ENCODE data around the gene PARG.
"Not testable (repeated sequence)": the region's sequence is repeated elsewhere in the genome, so short reads cannot be mapped to it uniquely, and the experiment has no call there.

The PARG gene

DNA sequence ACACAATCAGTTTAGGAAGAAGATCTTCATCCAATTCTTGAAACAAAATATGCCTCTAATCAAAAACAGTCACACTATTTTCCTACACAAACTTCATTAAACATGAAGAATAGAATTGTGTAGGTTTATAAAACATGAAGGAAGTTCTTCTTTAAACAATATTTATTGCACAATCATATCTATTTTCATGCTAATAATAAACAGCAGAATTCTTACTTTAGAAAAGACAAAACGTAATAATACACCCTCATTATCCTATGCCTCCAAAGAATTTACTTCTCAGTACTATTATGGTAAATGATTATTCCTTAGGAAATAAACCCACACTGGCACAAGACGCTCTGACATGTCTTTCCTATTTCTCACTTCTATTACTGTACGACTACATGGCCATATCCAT is 41.4 kb downstream of the PARG start:
- DNase-seq, result not testable (repeated sequence)

DNA sequence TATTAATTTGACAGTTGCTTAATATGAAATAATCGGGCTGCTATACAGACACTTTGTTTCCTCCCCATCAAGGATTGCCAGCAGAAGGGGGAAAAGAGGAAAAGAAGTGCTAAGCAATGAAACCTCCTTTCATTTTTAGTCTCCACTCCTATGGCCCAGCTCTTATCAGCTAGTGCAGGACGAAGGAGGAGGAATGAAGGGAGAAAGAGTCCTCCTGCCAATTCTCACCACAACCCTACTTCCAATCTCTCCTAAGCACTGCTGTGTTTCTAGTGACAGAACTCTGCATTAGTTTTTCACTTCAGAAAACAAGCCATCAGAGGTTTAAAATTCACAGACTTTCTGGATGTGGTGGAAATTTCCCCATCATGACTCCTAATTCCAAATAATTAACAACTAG is 41.8 kb downstream of the PARG start:
- DNase-seq, result not testable (repeated sequence)

DNA sequence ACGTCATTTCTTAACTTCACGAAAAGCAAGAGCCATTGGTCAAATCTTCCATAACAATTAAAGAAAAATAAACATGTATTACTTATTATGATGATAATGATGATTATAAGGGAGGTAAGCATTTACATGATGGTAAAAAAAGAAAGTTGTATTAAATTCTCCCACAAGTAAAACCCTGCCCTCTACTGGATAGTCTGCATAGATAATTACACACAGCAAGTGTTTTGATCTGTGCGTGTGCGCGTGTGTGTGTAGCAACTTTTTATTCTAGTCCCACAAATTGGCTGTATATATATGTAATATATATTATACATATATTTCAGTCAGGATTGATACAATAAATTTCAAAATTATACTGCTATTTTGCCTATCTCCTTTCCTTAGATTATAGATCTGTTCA is 51.8 kb downstream of the PARG start:
- not testable (repeated sequence) for DNase-seq

DNA sequence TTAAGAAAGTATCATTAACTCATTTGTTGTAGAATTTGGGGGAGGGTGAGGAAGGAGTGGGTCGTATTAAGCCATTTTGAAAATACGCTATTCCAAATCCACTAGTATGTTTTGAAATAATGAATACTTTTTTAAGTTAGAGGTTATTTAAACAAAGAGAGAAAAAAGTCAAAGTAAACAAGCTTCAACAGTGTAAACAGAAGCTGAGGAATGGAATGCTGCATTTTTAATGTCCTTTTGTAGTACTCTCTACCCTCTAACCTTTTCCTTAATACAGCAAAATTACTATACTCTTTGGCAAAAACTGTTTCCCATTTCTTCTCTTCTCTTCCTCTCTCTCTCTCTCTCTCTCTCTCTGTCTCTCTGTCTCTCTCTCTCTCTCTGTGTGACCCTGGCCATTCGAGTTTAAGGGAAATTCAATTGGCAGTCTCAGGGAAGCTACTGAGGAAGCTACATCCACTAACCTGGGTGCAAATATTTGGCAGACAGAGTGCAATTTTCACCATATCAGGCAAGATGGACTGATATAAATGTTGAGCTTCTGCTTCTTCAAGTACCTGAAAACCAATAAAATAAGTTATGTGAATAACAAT is 57.0 kb downstream of the PARG start:
- not testable (repeated sequence) for DNase-seq

DNA sequence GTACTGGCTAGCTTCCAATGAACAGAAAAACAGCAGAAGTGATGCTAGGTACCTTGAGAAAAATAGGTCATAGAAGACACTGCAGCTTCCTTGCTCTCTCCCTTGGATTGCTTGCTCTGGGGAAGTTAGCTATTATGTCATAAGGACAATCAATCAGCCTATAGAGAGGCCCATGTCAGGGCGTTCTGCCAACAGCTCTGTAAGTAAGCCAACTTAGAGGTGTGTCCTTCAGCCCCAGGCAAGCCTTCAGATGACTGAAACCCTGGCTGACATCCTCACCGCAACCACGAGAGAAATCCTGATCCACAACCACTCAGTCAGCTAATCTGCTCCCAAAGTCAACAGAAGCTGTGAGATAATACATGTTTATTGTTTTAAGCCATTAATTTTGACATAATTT is 58.0 kb downstream of the PARG start:
- not testable (repeated sequence) for DNase-seq

DNA sequence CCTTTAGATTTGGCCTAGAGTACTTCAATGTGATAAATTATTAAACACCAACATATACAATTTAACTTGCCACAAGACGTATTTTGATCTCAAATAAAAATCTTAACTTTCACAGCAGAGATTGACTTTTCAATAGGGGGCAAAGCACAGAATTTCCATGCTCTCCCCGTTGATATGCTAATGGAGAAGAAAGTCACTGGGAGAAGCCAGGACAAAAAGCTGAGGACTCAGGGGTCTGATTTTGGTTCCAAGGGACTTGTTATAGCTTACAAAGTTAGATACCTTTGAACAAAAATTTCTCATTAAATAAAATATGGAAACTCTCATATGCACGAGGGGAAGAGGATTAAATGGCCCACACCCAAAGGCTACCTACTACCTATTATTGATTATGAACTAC is 59.5 kb downstream of the PARG start:
- DNase-seq, result not testable (repeated sequence)

DNA sequence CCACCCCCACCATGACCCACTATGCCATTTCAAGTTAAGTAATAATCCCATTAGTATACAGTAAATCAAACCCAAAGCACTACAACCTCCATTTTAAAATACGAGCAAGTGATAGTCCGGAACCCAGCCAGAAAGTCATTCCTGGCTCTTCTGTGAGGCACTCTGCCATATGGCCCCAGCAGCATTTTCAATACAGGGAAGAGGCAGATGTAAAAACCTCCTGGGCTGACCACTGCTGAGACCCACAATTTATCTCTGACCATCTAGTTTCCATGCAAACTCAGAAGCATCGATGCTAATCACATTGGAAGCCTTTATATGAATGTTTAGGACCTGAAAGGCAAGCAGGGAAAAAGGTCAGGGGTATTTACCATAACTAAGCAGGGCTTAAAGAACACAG is 69.1 kb downstream of the PARG start:
- not testable (repeated sequence) for DNase-seq

DNA sequence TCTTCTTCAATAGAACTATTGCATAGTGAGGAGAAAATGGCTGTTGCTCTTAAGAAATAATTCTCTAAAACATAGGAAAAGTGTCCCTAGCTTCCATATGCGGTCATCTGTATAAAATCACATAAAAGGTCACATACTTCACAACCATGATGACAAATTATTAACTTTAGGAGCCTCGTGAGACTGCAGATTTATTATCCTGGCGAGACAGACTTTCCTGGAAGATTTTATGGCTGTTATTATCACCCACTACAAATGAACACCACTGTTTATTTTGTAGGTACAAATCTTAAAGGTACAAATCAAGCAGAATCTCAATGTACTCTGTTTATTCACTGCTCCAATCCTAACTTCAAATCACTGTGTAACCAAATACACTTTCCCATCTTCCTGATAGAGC is 70.4 kb downstream of the PARG start:
- not testable (repeated sequence) for DNase-seq

DNA sequence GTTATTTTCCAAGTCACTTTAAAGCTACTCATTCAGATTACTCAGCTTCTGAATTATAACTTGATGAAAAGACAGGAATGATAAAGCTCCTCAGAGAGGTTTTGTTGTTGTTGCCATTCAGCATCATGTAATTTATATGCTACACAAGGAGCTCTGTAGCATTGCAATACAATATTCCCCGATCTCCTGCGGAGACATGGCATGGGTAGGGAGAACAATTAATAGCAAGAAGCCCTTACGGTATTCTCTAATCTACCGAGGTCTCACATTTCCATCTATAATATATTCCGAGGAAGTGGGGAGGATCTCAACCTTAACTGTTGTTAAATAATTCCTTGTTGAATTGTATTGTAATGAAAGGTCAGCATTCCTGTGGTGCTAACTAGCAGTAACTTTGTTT is 81.9 kb downstream of the PARG start:
- DNase-seq, result not testable (repeated sequence)

DNA sequence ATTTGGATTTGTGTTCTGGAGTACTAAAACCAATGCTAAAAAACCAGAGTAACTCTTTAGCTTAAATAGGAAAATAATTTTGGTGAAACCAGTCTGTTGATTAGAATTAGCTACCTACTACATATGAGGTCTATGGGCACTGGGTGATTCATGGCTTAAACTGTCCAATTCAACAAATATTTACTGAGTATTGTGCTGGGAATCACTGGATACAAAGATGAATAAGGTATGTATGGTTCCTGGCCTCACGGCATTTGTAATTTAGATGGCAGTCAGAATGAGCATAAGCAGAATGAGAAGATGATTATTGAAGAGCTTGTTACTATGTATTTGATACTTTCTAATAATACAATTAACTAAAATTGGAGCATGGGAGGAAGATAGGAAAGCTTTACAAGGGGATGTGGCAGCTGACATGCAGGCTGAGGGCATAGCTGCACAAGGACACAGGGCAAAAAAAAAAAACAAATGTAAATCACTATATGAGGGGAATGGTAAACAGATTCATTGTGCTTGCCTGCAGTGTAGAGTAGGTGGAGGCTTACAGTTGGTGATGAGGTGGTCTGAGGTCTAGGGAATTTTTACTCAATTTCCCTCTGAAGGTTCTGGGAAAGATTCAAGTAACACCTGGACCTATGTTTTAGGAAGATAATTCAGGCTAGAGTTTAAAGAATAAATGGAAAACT is 83.0 kb downstream of the PARG start:
- not testable (repeated sequence) for DNase-seq

DNA sequence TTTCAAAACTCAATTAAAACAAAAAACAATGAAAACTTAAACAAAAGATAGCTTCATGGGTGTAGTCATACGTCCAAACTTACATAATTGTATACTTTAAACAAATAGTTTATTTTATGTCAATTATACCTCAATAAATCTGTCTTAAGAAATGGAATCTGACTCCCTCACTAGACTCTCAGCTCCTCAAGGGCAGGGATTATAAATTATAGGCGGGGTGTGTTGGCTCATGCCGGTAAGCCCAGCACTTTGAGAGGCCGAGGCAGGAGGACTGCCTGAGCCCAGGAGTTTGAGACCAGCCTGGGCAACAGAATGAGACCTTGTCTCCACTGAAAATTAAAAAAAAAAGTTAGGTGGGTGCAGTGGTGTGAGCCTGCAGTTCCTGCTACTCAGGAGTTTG is 92.3 kb downstream of the PARG start:
- not testable (repeated sequence) for DNase-seq

DNA sequence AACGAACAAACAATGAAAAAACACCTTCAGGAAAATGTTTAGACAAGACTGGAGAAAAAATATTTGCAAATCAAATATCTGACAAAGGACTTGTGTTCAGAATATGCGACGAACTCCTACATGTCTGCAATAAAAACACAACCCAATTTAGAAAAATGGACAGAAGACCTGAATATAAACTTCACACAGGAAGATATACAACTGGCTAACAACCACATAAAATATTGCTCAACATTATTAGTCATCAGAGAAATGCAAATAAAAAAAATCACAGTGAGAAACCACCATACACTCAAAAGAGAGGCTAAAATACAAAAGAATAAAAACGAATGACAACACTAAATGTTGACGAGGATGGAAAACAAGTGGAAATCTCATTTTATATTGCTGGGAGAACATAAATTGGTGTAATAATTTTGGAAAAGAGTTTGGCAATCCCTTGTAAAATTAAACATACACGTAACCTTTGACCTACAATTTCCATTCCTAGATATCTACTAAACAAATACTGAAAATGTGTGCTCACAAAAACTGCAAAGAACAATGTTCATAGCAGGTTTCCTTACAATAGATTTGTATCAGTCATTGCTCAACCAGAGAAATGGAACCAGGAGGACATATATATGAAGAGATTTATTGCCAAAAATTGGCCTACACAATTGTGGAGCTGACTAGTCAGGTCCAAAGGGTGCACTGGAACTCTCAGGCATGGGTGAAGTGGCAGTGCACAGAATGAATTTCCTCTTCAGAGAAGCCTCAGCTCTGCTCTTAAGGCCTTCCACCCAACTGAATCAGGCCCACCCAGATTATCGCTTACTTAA is 96.8 kb downstream of the PARG start:
- DNase-seq, result no peak

DNA sequence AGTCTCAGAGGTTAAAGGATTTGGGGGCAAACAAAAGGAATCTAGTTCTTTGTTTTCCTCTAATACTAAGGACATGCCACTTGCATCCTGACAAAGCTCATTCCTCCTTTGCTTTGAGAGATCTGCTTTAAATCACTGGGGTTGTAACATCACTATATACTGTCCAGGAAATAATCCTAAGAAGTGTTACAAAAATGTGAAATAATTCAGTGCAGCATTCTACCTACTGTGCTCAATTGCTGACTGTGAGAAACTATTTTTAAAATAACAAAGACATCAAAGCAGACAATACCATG is 99.5 kb downstream of the PARG start:
- DNase-seq, result not testable (repeated sequence)

DNA sequence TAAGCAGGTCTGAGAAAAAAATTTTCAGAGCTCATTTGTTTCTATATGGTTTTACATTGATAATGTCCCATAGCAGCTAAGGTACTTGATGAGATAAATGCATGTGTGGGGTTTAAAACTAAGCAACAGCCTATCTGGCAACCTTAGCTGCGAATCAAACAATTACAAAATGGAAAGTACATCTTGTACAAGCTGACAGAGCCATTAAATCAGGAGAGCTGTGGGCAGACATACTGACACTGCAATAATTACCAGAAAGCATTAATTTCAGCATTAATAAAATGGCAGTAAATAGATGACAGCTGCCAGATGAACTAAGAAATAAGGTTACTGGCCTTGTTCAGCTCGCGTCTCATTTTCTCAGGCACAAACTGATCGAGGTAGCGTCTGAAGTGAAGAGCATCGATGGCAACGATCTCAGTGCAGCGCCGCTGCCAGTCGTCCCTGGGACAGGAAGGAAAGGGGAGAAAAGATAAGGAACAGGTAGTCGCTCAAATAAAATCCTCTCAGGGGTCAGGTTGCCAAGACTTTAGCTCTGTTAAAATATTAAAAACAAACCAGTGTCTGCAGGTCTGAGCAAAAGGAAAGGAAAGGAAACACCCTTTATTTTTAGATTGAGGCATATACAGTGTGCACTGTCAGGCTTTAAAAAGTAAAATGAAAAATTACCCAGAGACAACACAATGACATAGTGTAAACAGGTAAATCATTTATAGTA is 100.1 kb downstream of the PARG start:
- no peak for DNase-seq

DNA sequence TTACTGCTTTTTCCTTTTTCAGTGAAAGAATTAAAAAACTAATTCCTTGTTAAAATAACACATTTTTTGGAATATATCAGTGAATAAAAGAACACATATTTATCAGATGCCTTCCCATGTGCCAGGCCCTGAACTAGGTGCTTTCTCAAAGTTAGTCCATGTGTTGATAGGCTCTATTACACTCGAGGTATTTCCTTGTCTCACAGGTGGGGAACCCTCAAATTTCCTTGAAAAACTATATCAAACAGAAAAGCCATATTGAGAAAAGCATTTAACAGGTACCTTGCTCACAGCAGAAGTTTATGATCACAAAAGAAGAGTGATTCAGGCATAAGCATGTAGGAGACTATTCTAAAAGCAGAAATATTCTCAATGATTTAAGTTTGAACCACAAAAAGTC is 104.1 kb downstream of the PARG start:
- DNase-seq, result no peak

DNA sequence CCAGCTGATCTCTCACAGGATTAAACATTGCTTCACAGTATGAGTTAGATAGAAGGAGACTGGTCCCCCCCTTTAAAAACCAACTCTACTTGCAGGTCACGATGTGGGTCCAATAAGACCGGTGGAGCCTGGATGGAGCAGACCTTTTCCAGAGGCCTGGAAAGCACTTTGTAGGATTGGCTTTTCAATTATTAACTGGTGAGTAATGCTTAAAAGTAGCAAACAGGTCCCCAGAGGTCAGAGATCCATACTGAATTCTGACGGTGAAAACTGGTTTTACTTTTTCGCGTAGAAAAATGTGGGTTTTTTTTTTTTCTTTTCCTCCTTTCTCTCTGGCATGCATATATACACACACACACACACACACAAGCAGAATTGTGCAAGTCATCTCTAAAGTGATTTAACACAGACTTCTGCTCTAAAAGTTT is 104.8 kb downstream of the PARG start:
- DNase-seq, result no peak

DNA sequence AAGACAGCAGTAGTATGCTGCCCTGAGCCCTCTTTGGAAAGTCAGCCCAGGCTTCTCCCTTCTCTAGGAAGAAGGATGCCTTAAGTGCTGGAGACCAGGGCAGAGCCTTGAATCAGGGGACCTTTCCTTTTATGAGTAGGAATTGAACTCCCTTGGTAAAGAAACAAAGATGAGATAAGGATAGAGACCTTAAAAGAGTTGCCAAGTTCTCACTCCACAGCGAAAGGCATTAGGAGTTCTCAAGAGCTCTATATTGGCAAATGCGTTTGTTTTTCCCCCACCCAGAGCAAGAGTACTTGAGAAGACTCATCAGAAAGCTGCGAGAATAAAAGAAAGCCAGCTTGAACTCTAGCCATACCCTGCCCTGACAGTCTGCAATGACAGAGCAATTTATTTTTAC is 106.9 kb downstream of the PARG start:
- no peak for DNase-seq

DNA sequence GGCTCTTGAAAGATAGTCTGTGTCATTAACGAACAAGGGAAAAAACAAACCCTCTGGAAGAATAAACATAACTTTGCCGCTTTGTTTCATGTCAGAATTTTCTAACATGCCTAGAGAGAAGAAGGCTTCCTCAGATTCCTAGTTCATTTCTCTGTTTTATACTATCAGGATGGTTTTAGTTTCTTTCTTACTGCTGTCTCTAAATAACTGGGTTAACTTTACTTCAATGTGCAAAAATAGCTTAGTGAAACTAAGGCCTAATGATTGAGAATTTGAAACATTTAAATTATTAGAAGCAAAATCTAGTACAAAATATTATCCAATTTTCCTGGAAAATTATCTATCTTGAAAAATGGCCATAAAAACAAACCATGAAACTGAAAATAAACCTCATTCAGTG is 107.6 kb downstream of the PARG start:
- no peak for DNase-seq

DNA sequence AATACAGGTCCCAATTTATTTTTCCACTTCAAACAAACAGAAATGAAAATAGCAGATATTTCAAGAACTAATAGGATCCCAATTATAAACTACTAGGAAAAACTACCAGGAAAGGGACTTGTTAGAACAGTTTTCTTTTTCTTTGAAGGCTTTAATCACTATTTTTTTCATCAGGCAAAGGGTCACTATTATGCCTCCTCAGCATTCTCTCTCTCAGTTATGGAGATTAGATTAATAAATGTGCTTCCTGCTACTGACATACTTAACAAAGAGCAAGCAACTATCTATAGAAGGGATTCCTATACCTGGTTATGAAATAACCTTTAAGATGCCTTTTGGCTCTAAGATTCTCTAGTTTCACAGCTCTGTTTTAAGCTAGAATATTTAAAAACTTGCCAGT is 108.7 kb downstream of the PARG start:
- DNase-seq, result no peak

DNA sequence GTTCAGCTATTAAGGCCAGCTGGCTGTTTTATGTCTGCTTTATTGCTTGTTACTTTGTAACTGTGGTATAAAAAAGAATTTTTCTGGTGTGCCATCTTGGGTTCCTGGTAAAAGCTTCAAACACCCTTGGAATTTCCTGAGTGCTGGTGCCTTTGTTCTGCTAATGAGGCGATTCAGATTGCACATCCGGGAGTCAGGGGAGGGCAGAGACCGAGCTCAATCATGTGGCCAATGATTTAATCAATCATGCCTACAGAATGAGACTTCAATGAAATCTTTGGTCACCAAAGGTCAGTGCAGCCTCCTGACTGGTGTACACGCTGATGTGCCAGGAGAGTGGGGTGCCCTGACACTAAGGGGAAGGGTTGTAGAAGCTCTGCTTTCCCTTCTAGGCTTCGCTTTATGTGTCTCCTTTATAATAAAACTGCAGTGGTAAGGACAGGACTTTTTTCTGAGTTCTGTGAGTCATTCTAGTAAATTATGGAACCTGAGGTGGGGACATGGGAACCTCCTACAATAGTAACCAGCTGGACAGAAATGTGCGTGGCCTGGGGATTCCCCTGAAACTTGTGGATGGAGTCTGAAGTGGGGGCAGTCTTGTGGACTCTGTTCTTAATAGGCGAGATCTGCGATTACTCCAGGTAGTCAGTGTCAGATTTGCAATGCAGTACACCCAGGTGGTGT is 110.3 kb downstream of the PARG start:
- no peak for DNase-seq

DNA sequence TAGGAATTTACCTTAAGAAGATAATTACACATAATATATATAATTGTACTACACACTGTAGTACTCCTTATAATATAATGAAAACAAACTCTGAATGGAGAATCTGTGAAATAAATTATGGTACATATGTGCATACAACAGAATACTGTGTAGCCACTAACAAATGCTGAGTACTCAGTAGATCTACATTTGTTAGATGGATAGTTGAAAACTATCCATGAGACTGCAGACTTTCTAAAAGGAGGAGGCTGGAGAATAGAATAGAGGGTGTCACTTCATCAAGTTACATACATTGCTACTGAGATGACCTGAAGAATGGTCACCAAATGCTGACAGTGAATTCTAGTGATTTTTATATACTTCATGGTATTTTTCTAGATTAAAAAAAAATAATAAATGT is 111.0 kb downstream of the PARG start:
- no peak for DNase-seq

DNA sequence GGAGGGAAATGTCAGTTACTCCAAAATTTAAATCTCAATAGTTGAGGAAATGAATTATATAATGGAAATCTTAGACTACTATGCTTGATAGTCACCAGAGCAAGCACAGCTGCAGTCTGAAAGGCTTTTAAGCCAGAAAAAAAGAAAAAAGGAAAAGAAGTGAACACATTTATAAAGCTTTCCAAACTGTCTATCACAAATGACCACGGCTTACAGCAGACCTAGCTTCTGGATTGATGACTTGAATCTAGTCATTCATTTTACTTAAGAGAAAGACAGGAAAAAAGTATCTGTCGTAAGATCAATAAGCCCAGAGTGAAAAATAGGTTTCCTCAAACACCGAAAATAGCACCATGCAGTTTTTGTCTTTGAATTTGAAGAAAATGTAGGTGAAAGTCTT is 111.8 kb downstream of the PARG start:
- DNase-seq, result no peak

DNA sequence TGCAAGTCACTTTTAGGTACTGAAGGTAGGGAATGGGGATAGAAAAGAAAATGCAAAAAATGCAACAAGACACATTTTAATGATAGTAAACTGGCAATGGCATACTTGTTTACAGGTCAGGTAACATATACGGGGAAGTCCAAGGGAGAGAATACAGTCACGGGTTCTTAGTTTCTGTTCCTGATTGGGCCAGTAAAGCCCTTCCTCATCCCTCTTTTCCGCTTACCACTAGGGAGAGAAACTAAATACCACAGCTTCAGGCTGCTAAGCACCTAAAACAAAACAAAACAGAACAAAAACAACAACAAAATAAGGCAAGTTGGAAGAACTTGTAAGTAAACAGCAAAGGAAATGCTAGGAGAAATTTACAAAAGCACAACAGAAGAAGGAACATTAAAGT is 114.5 kb downstream of the PARG start:
- no peak for DNase-seq
